Measurements from ENCODE around the gene C19orf47.
"Not testable (repeated sequence)": the region's sequence is repeated elsewhere in the genome, so short reads cannot be mapped to it uniquely, and the experiment has no call there.

Gene C19orf47

GRCh38 chr19:40374084-40374483 lies 25.9 kb upstream of the C19orf47 start:
- no peak overlapping the region for H3K4me3 ChIP-seq (ENCODE audit: control insufficient read depth in 1 of 7, extremely low read depth in 1 of 7, insufficient read depth in 4 of 7, low read depth in 2 of 7, low read length in 6 of 7)
- no peaks in the 10 kb centered on the region for H3K27me3 ChIP-seq (replicated peaks in 2 of 5; ENCODE audit: control insufficient read depth in 4 of 5, insufficient read depth in 5 of 5, low read length in 4 of 5)
- 94% methylated on average over 7 of the region's 7 CpGs for WGBS (ENCODE audit: insufficient coverage)
- H3K4me1 ChIP-seq (ENCODE audit: control extremely low read depth in 1 of 4, control insufficient read depth in 4 of 4, insufficient read depth in 4 of 4, low read length in 3 of 4) = peaks cover 0 to 28% (median 12%) of the 10 kb centered on the region in 4 experiments
- no peak overlapping the region for H3K27ac ChIP-seq (ENCODE audit: insufficient read depth in 1 of 2, low read depth in 1 of 2, low read length in 2 of 2, poor library complexity in 1 of 2, severe bottlenecking in 2 of 2)
- CTCF ChIA-PET = no interaction called here
- POLR2A ChIA-PET = no interaction called here
- H3K9me3 ChIP-seq (ENCODE audit: control extremely low read depth in 1 of 5, control insufficient read depth in 4 of 5, insufficient read depth in 2 of 5, low read depth in 1 of 5, low read length in 4 of 5) = no peaks in the 10 kb centered on the region
- no peak for DNase-seq
- H3K36me3 ChIP-seq (ENCODE audit: control insufficient read depth in 4 of 4, insufficient read depth in 4 of 4, low read length in 3 of 4) = peaks cover 4 to 51% (median 33%) of the 10 kb centered on the region in 4 experiments

GRCh38 chr19:40371802-40372122 lies 23.6 kb upstream of the C19orf47 start:
- no peaks in the 10 kb centered on the region for H3K9me3 ChIP-seq (ENCODE audit: control extremely low read depth in 1 of 5, control insufficient read depth in 4 of 5, insufficient read depth in 2 of 5, low read depth in 1 of 5, low read length in 4 of 5)
- peaks cover 4 to 49% (median 22%) of the 10 kb centered on the region in 4 experiments for H3K36me3 ChIP-seq (ENCODE audit: control insufficient read depth in 4 of 4, insufficient read depth in 4 of 4, low read length in 3 of 4)
- no peak overlapping the region for H3K4me3 ChIP-seq (ENCODE audit: control insufficient read depth in 1 of 7, extremely low read depth in 1 of 7, insufficient read depth in 4 of 7, low read depth in 2 of 7, low read length in 6 of 7)
- H3K27ac ChIP-seq (ENCODE audit: insufficient read depth in 1 of 2, low read depth in 1 of 2, low read length in 2 of 2, poor library complexity in 1 of 2, severe bottlenecking in 2 of 2) = no peak overlapping the region
- peaks cover 0 to 31% (median 12%) of the 10 kb centered on the region in 4 experiments for H3K4me1 ChIP-seq (ENCODE audit: control extremely low read depth in 1 of 4, control insufficient read depth in 4 of 4, insufficient read depth in 4 of 4, low read length in 3 of 4)
- ChIA-PET POLR2A (no interaction called here), CTCF (interaction anchor here (0.8 to 2.1 kb wide), 3 partner anchors 9 to 27 kb away, joined by 3 to 5 read pairs (median 5); no protein-coding TSS in a partner anchor)
- no peak for DNase-seq
- WGBS (ENCODE audit: insufficient coverage) = 98% methylated on average over 5 of the region's 5 CpGs
- no peaks in the 10 kb centered on the region for H3K27me3 ChIP-seq (replicated peaks in 2 of 5; ENCODE audit: control insufficient read depth in 4 of 5, insufficient read depth in 5 of 5, low read length in 4 of 5)

- no peak overlapping the region for H3K27ac ChIP-seq (ENCODE audit: insufficient read depth in 1 of 2, low read depth in 1 of 2, low read length in 2 of 2, poor library complexity in 1 of 2, severe bottlenecking in 2 of 2)
- H3K4me1 ChIP-seq (ENCODE audit: control extremely low read depth in 1 of 4, control insufficient read depth in 4 of 4, insufficient read depth in 4 of 4, low read length in 3 of 4) = peaks cover 0 to 36% (median 14%) of the 10 kb centered on the region in 4 experiments
- POLR2A ChIA-PET = interaction anchor here (0.6 kb wide), 1 partner anchor 66 kb away, joined by 3 read pairs; no protein-coding TSS in a partner anchor
- peaks cover 4 to 44% (median 22%) of the 10 kb centered on the region in 4 experiments for H3K36me3 ChIP-seq (ENCODE audit: control insufficient read depth in 4 of 4, insufficient read depth in 4 of 4, low read length in 3 of 4)
- H3K27me3 ChIP-seq (replicated peaks in 2 of 5; ENCODE audit: control insufficient read depth in 4 of 5, insufficient read depth in 5 of 5, low read length in 4 of 5) = no peaks in the 10 kb centered on the region
- H3K9me3 ChIP-seq (ENCODE audit: control extremely low read depth in 1 of 5, control insufficient read depth in 4 of 5, insufficient read depth in 2 of 5, low read depth in 1 of 5, low read length in 4 of 5) = no peaks in the 10 kb centered on the region
- no peak overlapping the region for H3K4me3 ChIP-seq (ENCODE audit: control insufficient read depth in 1 of 7, extremely low read depth in 1 of 7, insufficient read depth in 4 of 7, low read depth in 2 of 7, low read length in 6 of 7)
- CTCF ChIA-PET = interaction anchor here (0.8 to 2.1 kb wide), 4 partner anchors 10 to 28 kb away, joined by 3 to 5 read pairs (median 4); no protein-coding TSS in a partner anchor
- WGBS (ENCODE audit: insufficient coverage) = 97% methylated on average over 5 of the region's 7 CpGs
- peak in 2 of 3 donors; percentile 23 to 38 for DNase-seq
These were observed 23.0 kb upstream of the C19orf47 start for GRCh38 chr19:40370997-40371801.

GRCh38 chr19:40370253-40370652 lies 22.1 kb upstream of the C19orf47 start:
- not testable (repeated sequence) for DNase-seq; H3K4me3 ChIP-seq (ENCODE audit: control insufficient read depth in 1 of 7, extremely low read depth in 1 of 7, insufficient read depth in 4 of 7, low read depth in 2 of 7, low read length in 6 of 7); H3K27ac ChIP-seq (ENCODE audit: insufficient read depth in 1 of 2, low read depth in 1 of 2, low read length in 2 of 2, poor library complexity in 1 of 2, severe bottlenecking in 2 of 2); H3K27me3 ChIP-seq (replicated peaks in 2 of 5; ENCODE audit: control insufficient read depth in 4 of 5, insufficient read depth in 5 of 5, low read length in 4 of 5); H3K9me3 ChIP-seq (ENCODE audit: control extremely low read depth in 1 of 5, control insufficient read depth in 4 of 5, insufficient read depth in 2 of 5, low read depth in 1 of 5, low read length in 4 of 5)
- POLR2A ChIA-PET = interaction anchor here (0.6 kb wide), 1 partner anchor 65 kb away, joined by 3 read pairs; no protein-coding TSS in a partner anchor
- H3K4me1 ChIP-seq (ENCODE audit: control extremely low read depth in 1 of 4, control insufficient read depth in 4 of 4, insufficient read depth in 4 of 4, low read length in 3 of 4) = peaks cover under 1 to 44% (median 20%) of the 10 kb centered on the region in 4 experiments
- H3K36me3 ChIP-seq (ENCODE audit: control insufficient read depth in 4 of 4, insufficient read depth in 4 of 4, low read length in 3 of 4) = peaks cover 4 to 44% (median 22%) of the 10 kb centered on the region in 4 experiments
- CTCF ChIA-PET = interaction anchor here (1.2 to 2.1 kb wide), 2 partner anchors 11 to 19 kb away, joined by 4 to 5 read pairs; no protein-coding TSS in a partner anchor
- WGBS (ENCODE audit: insufficient coverage) = no CpG with 5 or more reads among the region's 3 CpGs

GRCh38 chr19:40369797-40370196 lies 21.6 kb upstream of the C19orf47 start:
- CTCF ChIA-PET = interaction anchor here (1.2 to 2.1 kb wide), 2 partner anchors 11 to 65 kb away, joined by 3 to 5 read pairs; no protein-coding TSS in a partner anchor
- Histone ChIP-seq H3K4me1 (ENCODE audit: control extremely low read depth in 1 of 4, control insufficient read depth in 4 of 4, insufficient read depth in 4 of 4, low read length in 3 of 4) (peaks cover 2 to 46% (median 23%) of the 10 kb centered on the region in 4 experiments), H3K9me3 (ENCODE audit: control extremely low read depth in 1 of 5, control insufficient read depth in 4 of 5, insufficient read depth in 2 of 5, low read depth in 1 of 5, low read length in 4 of 5) (no peaks in the 10 kb centered on the region), H3K4me3 (ENCODE audit: control insufficient read depth in 1 of 7, extremely low read depth in 1 of 7, insufficient read depth in 4 of 7, low read depth in 2 of 7, low read length in 6 of 7) (no peak overlapping the region), H3K27ac (ENCODE audit: insufficient read depth in 1 of 2, low read depth in 1 of 2, low read length in 2 of 2, poor library complexity in 1 of 2, severe bottlenecking in 2 of 2) (no peak overlapping the region), H3K27me3 (replicated peaks in 2 of 5; ENCODE audit: control insufficient read depth in 4 of 5, insufficient read depth in 5 of 5, low read length in 4 of 5) (no peaks in the 10 kb centered on the region), H3K36me3 (ENCODE audit: control insufficient read depth in 4 of 4, insufficient read depth in 4 of 4, low read length in 3 of 4) (peaks cover 4 to 44% (median 22%) of the 10 kb centered on the region in 4 experiments)
- POLR2A ChIA-PET = no interaction called here
- DNase-seq = no peak
- WGBS (ENCODE audit: insufficient coverage) = 100% methylated on average over 9 of the region's 12 CpGs

GRCh38 chr19:40367577-40368434 lies 19.6 kb upstream of the C19orf47 start:
- H3K9me3 ChIP-seq (ENCODE audit: control extremely low read depth in 1 of 5, control insufficient read depth in 4 of 5, insufficient read depth in 2 of 5, low read depth in 1 of 5, low read length in 4 of 5) = no peaks in the 10 kb centered on the region
- no peak overlapping the region for H3K4me3 ChIP-seq (ENCODE audit: control insufficient read depth in 1 of 7, extremely low read depth in 1 of 7, insufficient read depth in 4 of 7, low read depth in 2 of 7, low read length in 6 of 7)
- no peak for DNase-seq
- no peak overlapping the region for H3K27ac ChIP-seq (ENCODE audit: insufficient read depth in 1 of 2, low read depth in 1 of 2, low read length in 2 of 2, poor library complexity in 1 of 2, severe bottlenecking in 2 of 2)
- peaks cover 2 to 47% (median 27%) of the 10 kb centered on the region in 4 experiments for H3K4me1 ChIP-seq (ENCODE audit: control extremely low read depth in 1 of 4, control insufficient read depth in 4 of 4, insufficient read depth in 4 of 4, low read length in 3 of 4)
- H3K27me3 ChIP-seq (replicated peaks in 2 of 5; ENCODE audit: control insufficient read depth in 4 of 5, insufficient read depth in 5 of 5, low read length in 4 of 5) = no peaks in the 10 kb centered on the region
- POLR2A ChIA-PET = interaction anchor here (0.6 kb wide), 1 partner anchor 33 kb away, joined by 4 read pairs; no protein-coding TSS in a partner anchor
- H3K36me3 ChIP-seq (ENCODE audit: control insufficient read depth in 4 of 4, insufficient read depth in 4 of 4, low read length in 3 of 4) = peaks cover under 1 to 34% (median 13%) of the 10 kb centered on the region in 4 experiments
- CTCF ChIA-PET = interaction anchor here (1.5 kb wide), 1 partner anchor 13 kb away, joined by 3 read pairs; no protein-coding TSS in a partner anchor
- WGBS (ENCODE audit: insufficient coverage) = 97% methylated on average over 11 of the region's 16 CpGs

Measured in common myeloid progenitor, CD34-positive (primary cell).